Regular cardiac myocyte (primary cell): ENCODE data around the gene ISL2. TPM values are rescaled to one million over a fixed set of nuclear protein-coding genes. Genes with fewer than 3 reads are reported as not detected.

Source experiments
- total RNA-seq: library from RNA; depleted of rRNA; stranded (reverse); fragments of >200 nt; gene quantifications from 2 replicates; pipeline ENCODE4 v1.2.3, GENCODE V29; 2014

Gene ISL2
- total RNA-seq, result under 0.01 and 0.56 TPM in 2 replicates

DNA sequence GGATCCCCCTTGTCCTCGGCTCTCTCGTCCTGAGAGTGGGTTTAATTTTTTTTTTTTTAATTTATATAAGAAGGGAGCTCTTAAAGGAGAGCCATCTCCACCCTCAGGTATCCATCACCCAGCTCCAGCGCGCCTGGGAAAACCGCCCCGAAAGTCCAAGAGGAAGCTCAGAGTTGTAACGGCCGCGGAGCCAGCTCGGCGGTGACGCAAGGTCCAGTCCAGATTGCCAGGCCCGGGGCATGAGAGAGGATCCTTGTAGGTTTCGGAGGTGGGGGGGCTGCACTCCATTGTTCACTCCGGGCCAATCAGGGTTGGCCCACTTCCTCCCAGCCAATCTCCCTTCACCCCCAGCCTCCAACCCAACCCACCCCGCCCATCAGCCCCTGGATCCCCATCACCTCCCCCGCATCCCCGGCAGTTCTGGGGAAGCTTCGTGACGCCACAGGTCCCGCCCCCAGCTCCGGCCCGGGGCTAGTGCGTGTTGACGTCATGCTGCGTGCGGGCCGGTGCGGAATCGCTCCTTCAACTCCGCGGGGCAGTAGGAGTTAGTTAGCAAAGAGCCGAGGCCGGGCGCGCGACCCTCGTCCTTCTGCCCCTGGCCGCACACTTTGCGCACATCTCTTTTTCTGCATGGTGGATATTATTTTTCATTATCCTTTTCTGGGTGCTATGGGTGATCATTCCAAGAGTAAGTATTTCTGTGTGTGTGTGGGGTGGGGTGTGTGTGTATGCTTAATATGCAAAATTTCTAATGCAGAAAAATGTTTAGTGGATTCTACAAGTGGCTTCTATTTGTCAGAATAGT lies at the start of gene ISL2:
ISL2 (plus strand) TSS at position 520 of the 805 bp plus-strand sequence; CDS start at position 631, 111 bp downstream.

DNA sequence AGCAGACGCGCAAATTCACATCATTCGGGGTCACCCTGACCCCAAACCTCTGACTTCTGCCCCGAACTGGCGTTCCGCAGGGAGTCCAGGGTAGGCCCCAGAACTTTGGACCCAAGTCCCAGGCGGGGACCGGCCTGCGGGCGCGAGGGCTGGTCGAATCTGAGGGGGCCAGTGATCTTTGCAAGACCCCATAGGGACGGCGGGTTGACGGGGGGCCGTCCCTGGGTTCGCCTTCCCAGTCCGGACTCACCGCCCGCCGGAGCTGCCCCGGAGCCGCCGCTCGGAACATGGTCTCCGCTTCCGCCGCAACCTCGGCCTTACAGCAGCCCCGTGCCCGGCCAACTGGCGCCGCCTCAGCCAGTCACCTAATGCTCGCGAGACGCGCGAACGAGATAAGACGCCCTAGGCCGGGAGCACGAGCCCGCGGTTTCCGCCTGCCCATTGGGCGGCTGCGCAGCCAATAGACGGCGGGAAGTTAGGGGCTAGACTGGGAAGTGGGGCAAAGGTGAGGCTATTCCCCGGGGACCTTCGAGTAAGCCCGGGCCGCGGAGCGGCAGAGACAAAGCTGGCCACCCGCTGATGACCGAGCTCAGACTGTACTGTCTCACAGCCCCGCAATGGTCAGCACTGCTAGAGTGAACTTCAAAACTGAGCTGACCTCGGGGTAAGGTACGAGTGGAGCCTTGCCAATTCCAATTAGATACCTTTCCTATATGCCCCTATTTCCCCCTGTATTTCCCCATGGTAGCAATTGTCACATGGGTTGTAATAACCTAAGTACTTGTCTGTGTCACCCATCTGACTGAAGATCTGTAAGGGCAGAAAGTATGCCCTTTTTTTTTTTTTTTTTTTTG lies 25.2 kb upstream of the ISL2 start, which contains the start of gene ETFA:
ETFA (minus strand) TSS at position 370 of the 854 bp plus-strand sequence; CDS start at position 289, 81 bp downstream.

Other genes starting within 250 kb of the ISL2 start
- 122 and 137 TPM in 2 replicates for gene ETFA, start 25.3 kb upstream of the ISL2 start, total RNA-seq